ENCODE measurements around the gene KRTAP29-1.

Gene KRTAP29-1

GRCh38 chr17:41315814-41316445 lies 13.3 kb upstream of the KRTAP29-1 start:
- no peak overlapping the region for H3K4me3 ChIP-seq (ENCODE audit: low read depth, low read length)
- no peak for DNase-seq (ENCODE audit: low read depth)
- TF ChIP-seq MYC (IDR thresholded peaks at IDR 0.05; ENCODE audit: low read depth, low read length) (no peak), POLR2A (IDR thresholded peaks at IDR 0.05; ENCODE audit: extremely low read depth, insufficient read length) (no peak), MAX (IDR thresholded peaks at IDR 0.05; ENCODE audit: low read depth, low read length) (no peak)
- TF ChIP-seq, protein P1, sequence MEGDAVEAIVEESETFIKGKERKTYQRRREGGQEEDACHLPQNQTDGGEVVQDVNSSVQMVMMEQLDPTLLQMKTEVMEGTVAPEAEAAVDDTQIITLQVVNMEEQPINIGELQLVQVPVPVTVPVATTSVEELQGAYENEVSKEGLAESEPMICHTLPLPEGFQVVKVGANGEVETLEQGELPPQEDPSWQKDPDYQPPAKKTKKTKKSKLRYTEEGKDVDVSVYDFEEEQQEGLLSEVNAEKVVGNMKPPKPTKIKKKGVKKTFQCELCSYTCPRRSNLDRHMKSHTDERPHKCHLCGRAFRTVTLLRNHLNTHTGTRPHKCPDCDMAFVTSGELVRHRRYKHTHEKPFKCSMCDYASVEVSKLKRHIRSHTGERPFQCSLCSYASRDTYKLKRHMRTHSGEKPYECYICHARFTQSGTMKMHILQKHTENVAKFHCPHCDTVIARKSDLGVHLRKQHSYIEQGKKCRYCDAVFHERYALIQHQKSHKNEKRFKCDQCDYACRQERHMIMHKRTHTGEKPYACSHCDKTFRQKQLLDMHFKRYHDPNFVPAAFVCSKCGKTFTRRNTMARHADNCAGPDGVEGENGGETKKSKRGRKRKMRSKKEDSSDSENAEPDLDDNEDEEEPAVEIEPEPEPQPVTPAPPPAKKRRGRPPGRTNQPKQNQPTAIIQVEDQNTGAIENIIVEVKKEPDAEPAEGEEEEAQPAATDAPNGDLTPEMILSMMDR (IDR thresholded peaks at IDR 0.05; ENCODE audit: low read depth, low read length) = no peak

DNA sequence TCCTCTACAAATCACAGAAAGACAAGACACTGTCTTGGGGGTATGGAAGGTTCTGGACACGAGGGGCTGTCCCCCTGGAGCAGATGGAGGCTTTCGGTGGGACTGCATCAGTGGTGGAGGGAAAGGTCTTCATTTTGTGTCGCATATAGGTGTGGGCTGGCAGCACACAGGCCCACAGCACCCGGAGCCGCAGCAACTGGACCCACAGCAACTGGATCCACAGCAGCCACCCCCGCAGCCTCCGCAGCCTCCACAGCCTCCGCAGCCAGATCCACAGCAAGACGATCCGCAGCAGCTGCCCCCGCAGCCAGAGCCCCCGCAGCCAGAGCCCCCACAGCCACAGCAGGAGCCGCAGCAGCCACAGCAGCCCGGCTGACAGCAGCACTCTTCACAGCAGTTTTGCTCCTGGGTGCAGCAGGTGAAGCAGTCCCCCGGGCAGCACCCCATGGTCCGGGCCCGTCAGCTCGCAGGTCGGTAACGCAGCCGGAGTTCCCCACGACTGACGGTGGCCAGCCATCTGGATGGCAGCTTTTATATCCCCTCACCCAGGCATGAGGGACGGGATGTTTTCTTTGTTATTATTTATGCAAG lies 12.6 kb upstream of the KRTAP29-1 start, which contains the start of gene KRTAP17-1:
Gene KRTAP17-1, minus strand, starts transcription at position 507 of the 591 bp plus-strand sequence. Its CDS starts 60 bp downstream, at position 447.
- H3K4me3 ChIP-seq (ENCODE audit: low read depth, low read length) = no peak within 1 kb of the TSS
- no peak for DNase-seq (ENCODE audit: low read depth)
- TF ChIP-seq, protein P1 (IDR thresholded peaks at IDR 0.05; ENCODE audit: low read depth, low read length) = no peak
- TF ChIP-seq POLR2A (IDR thresholded peaks at IDR 0.05; ENCODE audit: extremely low read depth, insufficient read length) = no peak
- no peak for TF ChIP-seq MAX (IDR thresholded peaks at IDR 0.05; ENCODE audit: low read depth, low read length)
- no peak for TF ChIP-seq MYC (IDR thresholded peaks at IDR 0.05; ENCODE audit: low read depth, low read length)

DNA sequence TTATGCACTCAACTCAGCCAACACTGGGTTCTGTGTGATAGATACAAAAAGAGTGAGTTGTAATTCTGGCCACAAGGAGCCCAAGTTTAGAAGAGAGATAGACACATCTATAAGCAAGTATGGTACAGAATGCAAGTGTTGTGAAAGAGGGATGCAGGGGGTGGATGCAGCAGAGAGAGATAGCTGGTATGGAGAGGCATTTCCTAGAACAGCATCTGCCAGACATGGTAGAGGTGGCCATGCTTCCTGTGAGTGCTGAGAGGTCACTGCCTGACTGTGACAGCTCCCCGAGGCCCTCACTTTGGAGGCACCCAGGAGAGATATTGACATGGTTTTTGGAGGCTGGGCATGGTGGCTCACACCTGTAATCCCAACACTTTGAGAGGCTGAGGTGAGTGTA lies 8.5 kb upstream of the KRTAP29-1 start:
- H3K4me3 ChIP-seq (ENCODE audit: low read depth, low read length) = no peak overlapping the region
- no peak for TF ChIP-seq MYC (IDR thresholded peaks at IDR 0.05; ENCODE audit: low read depth, low read length)
- TF ChIP-seq, protein P1 (IDR thresholded peaks at IDR 0.05; ENCODE audit: low read depth, low read length) = no peak
- no peak for TF ChIP-seq POLR2A (IDR thresholded peaks at IDR 0.05; ENCODE audit: extremely low read depth, insufficient read length)
- no peak for TF ChIP-seq MAX (IDR thresholded peaks at IDR 0.05; ENCODE audit: low read depth, low read length)
- no peak for DNase-seq (ENCODE audit: low read depth)

DNA sequence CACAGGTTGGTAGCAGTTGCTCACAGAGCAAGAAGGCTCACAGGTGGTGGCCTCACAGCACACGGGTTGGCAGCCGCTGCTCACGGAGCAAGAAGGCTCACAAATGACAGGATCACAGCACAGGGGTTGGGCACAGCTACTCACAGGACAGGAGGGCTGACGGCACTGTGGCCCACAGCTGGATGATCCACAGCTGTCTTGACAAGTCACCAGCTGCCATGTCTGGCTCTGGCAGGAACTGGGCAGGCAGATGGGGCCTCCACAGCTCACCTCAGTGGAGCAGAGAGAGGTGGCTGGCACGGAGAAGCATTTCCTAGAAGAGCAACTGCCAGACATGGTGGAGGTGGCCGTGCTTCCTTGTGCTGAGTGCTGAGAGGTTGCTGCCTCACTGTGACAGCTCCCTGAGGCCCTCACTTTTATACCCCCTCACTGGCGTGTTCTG lies 6.3 kb upstream of the KRTAP29-1 start, which contains the start of gene KRTAP16-1:
Gene KRTAP16-1, minus strand, starts transcription at position 392 of the 442 bp plus-strand sequence. Its CDS starts 56 bp downstream, at position 336.
- H3K4me3 ChIP-seq (ENCODE audit: low read depth, low read length) = no peak within 1 kb of the TSS
- TF ChIP-seq, protein P1 (IDR thresholded peaks at IDR 0.05; ENCODE audit: low read depth, low read length) = no peak
- TF ChIP-seq POLR2A (IDR thresholded peaks at IDR 0.05; ENCODE audit: extremely low read depth, insufficient read length) = no peak
- no peak for TF ChIP-seq MAX (IDR thresholded peaks at IDR 0.05; ENCODE audit: low read depth, low read length)
- no peak for TF ChIP-seq MYC (IDR thresholded peaks at IDR 0.05; ENCODE audit: low read depth, low read length)
- DNase-seq (ENCODE audit: low read depth) = no peak

DNA sequence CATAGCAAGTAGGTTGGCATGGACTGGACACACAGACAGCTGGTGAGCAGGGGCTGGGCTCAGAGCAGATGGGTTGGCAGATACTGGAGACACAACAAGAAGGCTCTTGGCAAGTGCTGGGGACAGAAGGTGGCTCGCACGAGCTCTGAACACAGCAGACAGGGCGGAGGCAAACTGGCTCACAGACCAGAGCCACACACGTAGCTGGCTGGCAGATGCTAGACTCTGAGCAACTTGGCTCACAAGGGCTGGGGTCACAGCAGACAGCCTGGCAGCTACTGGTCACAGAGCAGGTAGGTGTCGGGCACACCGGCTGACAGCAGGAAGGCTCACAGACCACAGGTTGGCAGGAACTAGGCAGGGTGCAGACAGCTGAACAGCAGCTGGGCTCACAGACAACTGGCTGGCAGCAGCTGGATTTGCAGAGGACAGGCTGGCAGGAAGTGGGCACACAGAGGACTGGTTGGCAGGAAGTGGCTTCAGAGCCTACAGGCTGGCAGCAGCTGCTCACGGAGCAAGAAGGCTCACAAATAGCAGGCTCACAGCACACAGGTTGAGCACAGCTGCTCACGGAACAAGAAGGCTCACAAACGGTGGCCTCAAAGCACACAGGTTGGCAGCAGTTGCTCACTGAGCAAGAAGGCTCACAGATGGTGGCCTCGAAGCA lies 5.7 kb upstream of the KRTAP29-1 start:
- peak; percentile 14 for DNase-seq (ENCODE audit: low read depth)
- no peak for TF ChIP-seq POLR2A (IDR thresholded peaks at IDR 0.05; ENCODE audit: extremely low read depth, insufficient read length)
- TF ChIP-seq MAX (IDR thresholded peaks at IDR 0.05; ENCODE audit: low read depth, low read length) = no peak
- TF ChIP-seq MYC (IDR thresholded peaks at IDR 0.05; ENCODE audit: low read depth, low read length) = no peak
- TF ChIP-seq, protein P1 (IDR thresholded peaks at IDR 0.05; ENCODE audit: low read depth, low read length) = no peak
- no peak overlapping the region for H3K4me3 ChIP-seq (ENCODE audit: low read depth, low read length)
